ENCODE results near the gene CALCOCO2.

DNA sequence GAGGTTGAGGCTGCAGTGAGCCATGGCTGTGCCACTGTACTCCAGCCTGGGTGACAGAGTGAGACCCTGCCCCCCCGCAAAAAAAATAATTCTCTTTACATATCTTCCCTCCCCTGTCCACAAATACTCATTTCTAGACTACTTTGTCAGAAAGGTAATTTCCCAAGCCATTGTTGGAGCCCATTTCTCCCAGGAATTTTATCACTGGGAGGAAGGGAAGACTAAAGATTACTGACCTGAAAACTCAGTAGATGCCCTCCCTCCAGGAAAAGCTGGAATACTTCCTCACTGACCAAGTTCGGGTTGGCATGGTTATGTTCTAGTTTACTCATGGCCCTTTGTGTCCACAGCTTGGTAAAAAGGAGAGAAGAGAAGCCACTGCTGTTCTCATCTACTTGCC, 4.1 kb downstream of the CALCOCO2 start:
- TF ChIP-seq, protein P1, sequence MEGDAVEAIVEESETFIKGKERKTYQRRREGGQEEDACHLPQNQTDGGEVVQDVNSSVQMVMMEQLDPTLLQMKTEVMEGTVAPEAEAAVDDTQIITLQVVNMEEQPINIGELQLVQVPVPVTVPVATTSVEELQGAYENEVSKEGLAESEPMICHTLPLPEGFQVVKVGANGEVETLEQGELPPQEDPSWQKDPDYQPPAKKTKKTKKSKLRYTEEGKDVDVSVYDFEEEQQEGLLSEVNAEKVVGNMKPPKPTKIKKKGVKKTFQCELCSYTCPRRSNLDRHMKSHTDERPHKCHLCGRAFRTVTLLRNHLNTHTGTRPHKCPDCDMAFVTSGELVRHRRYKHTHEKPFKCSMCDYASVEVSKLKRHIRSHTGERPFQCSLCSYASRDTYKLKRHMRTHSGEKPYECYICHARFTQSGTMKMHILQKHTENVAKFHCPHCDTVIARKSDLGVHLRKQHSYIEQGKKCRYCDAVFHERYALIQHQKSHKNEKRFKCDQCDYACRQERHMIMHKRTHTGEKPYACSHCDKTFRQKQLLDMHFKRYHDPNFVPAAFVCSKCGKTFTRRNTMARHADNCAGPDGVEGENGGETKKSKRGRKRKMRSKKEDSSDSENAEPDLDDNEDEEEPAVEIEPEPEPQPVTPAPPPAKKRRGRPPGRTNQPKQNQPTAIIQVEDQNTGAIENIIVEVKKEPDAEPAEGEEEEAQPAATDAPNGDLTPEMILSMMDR (IDR thresholded peaks at IDR 0.05 in 4 of 5, conservative IDR thresholded peaks at IDR 0.05 in 1 of 5): no peak
- TF ChIP-seq POLR2A (IDR thresholded peaks at IDR 0.05): no peak

All from gastrocnemius medialis (tissue), 4 donors.